HG02870 (cell line): ENCODE data around the gene ITGB2.
A peak's percentile ranks its signal among the peaks of the same experiment; 100 is the strongest.
"Not testable (repeated sequence)": the region's sequence is repeated elsewhere in the genome, so short reads cannot be mapped to it uniquely, and the experiment has no call there.

Experiments
- ATAC-seq: cut with Tn5 transposase; IDR thresholded peaks from one replicate; pipeline ENCODE4 v1.9.1; 2021; ENCODE audit warnings: mild to moderate bottlenecking, moderate library complexity; ENCODE audit not compliant: unreplicated experiment

Gene ITGB2

DNA sequence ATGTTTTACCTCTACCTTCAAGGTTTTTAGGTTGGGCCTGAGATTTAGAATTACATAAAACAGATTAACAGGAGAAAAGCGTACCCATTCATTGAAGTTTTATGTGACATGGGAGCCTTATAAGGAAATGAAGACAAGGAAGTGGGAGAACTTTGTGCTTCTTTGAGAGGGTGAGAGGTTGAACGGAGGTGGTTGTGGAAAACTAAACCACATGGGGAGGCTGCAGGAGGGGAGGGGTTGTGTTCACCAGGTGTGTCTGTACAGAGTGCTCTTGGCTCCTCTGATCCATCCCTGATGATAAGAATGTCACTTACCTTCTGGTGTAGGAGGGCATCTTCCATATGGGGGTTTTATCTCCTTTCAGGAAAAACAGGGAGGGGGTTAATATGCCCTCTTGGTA is 21.9 kb upstream of the ITGB2 start:
- ATAC-seq: no peak

DNA sequence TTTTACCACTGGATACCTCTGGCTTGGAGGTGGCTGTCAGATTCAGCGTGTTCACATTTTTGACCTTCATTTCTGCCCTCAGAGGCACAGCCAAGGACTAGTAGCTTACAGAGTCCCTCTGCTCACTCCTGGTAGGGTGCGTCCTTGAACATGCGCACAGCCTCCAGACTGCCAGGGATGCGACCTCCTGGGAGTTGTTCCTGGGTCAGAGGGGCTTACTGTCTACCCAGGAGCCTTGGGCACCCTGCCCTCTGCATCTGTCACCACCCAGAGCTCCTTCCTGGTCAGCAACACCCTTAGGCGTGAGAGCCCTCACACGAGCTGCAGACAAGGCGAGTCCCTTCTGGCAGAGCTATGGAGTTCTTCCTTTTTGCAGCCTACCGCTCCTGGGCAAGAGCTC is 20.9 kb upstream of the ITGB2 start:
- ATAC-seq: no peak

DNA sequence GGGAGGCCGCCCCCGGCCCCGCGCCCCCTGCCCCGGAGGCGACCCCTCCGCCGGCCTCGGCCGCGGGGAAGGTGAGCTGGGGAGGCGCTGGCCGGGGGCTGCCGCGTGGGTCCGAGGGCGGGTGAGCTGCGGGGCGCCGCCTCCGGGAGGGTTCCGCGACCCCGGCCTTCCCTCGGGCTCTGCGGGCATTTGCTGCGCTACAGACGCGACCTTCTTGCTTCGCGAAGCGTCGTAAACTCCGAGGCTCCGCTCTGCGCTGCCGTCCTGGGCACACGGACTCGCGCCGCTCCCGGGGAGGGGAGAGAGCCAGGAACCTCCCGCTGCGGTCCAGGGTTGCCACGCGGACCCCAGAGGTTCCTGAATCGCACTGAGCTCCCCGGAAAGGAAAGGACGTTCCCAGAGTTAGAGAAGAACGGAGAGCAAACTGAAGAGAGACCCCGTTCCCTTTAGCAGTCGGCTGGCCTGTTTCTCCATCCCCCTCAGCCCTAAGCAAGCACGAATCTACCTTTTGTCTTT is 19.5 kb upstream of the ITGB2 start:
- ATAC-seq: no peak

- peak; percentile 69 for ATAC-seq
Observed at GRCh38 chr21:44939532-44940115, 18.9 kb upstream of the ITGB2 start, which contains the start of gene SLX9. Gene SLX9 (plus strand): TSS chr21:44940029. CDS start chr21:44940058, 29 bp downstream.

DNA sequence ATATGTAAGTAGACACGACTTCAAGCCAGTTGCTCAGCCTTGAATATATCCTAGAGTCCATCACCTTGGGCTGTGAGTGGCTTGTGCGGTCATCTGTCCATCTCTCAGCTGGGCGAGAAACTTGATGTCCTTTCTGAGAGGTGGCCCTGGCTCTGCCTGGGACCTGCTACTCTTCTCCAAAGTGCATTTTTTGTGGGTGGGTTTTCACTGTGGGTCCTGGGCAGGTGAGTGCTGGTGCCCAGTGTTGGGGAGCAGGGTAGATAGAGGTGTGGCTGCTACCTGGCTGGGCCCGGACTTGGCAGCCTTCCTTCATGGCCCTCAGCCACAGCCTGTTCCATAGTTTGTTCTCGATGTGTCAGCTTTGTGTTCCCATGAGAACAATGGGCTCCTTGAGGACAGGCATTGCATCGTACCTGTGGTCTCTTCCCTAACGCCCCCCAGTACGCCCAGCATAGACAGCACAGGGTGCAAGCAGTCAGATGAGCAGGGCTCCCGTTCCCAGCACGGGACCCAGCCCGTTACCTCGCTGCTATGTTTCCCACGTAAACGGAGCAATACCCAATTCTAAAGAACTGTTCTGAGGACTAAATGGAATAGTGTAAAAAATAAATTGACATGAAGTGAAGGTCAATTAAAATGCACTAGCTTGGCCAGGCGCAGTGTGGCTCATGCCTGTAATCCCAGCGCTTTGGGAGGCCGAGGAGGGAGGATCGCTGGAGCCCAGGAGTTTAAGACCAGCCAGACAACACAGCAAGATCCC is 18.3 kb upstream of the ITGB2 start:
- ATAC-seq: no peak

DNA sequence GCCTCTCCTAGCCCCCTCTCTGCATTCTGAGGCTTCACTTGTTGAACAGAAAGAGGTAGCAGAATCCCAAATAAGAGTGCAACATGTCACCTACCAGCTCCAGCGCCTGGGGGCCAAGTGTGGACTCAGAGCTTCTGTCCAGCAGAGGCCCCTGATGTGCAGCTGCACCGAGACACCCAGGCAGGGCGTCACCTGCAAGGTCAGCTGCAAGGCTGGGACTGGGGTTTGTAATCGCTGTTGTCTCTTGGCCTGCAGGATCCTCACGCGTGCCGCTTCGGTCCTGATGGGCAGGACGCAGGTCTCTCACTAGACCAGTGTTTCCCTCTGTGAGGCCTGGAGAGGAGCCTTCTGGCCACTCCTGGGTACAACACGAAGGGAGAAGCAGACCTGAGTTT is 14.8 kb upstream of the ITGB2 start:
- ATAC-seq: no peak

- no peak for ATAC-seq
Observed at GRCh38 chr21:44934797-44935532, 14.3 kb upstream of the ITGB2 start.

DNA sequence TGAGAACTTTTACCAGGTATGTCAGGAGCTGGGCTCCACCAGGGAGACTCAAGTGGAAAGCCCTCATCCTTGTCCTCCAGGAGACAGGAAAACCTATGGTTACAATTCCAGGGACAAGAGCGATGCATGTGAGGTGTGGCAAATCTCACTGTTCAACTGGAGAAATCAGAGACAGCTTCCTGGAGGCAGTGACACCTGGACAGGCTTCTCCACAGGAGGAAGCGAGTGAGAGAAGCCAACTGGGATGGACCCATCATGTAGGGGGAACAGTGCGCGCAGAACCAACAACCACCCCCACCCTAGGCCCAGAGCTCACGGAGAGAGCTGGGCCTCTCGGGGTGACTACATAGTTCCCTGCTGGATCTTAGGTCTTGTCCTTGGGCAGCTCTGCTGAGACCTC is 13.6 kb upstream of the ITGB2 start:
- no peak for ATAC-seq

- ATAC-seq: no peak
Observed at GRCh38 chr21:44933918-44934260, 13.2 kb upstream of the ITGB2 start.

DNA sequence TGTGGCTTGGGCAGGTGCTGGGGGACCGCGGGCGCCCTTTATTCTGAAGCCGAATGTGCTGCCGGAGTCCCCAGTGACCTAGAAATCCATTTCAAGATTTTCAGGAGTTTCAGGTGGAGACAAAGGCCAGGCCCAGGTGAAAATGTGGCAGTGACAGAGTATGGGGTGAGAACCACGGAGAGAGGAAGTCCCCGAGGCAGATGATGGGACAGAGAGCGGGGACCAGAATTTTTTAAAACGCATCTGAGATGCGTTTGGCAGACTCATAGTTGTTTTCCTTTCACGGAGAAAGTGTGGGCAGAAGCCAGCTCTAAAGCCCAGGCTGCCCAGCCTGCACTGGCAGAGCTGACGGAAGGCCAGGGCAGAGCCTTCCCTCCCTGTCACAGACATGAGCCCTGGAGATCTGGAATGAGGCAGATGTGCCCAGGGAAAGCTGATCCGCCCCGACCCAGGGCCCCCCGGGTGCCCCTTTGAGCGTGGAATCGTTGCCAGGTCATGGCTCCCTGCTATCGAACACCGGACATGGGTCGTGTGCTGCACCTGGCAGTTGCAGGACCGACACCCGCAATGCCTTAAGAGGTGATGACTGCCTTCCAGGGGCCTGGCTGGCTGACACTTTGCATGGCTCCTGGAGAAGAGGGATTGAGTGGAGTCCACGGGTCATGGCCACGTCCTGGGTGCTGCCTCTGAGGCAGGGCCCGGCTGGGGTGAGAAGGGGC is 12.7 kb upstream of the ITGB2 start:
- ATAC-seq: no peak

GRCh38 chr21:44932408-44933181 is 11.9 kb upstream of the ITGB2 start:
- no peak for ATAC-seq

- ATAC-seq: no peak
Observed at GRCh38 chr21:44931501-44932407, 11.1 kb upstream of the ITGB2 start.

DNA sequence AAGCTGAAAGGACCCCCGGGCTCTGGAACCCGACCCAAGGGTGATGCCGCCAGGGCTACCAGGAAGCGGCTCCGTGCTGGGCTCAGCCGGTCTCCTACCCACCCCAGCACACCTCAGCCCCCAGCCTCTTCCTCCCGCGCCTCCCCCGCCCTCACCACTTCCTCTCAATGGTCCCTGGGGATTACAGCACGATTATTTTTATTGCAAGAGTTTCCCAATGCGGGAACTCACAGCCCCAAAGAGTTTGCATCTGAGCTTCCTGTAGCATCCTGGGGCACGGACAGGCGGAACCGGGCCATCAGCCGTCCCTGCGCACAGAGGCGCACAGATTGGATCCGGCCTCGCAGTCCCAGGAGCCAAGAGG is 10.4 kb upstream of the ITGB2 start:
- no peak for ATAC-seq

DNA sequence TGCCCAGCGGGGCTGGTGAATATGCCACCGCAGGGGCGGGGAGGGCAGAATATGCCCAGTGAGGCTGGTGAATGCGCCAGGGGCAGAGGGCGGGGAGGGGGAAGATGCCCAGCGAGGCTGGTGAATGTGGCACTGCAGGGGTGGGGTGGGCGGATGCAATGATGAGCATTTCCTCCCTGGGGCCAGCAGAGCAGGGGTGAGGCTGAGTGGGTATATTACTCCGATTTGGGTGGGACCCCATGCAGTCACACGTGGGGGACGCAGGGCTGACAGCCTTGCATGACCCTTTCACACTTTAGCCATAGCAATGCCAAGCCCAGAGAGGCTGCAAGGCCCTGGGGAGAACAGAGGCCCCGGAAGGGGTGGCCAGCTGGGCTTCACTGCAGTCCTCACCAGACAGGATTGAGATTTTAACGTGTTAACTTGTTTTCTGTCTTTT is 9.9 kb upstream of the ITGB2 start:
- no peak for ATAC-seq

GRCh38 chr21:44929799-44930542 is 9.3 kb upstream of the ITGB2 start:
- no peak for ATAC-seq

DNA sequence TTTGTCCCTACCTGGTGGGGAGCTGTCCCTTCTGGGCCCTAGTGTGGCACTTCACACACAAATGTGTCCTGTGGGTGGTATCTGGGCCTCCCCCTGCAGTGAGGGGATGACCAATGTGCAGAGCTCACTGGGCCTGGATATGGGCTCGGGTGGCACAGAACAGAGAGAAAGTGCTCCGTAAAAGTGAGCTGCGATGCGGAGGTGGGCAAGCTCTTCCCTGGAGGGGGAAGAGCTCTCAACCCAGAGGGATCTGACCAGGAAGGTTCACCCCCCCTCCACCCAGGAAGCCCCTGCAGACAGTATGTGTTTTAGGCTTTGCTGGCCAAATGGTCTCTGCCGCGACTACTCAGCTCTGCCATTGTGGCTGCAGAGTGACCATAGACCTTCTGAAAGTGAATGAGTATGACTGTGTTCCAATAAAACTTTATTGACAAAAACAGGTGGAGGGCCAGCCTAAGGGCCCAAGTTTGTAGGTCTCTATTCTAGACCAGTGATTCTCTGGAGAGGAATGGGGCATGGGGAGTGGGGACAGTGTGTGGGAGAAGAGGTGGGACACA is 8.6 kb upstream of the ITGB2 start:
- ATAC-seq: no peak

DNA sequence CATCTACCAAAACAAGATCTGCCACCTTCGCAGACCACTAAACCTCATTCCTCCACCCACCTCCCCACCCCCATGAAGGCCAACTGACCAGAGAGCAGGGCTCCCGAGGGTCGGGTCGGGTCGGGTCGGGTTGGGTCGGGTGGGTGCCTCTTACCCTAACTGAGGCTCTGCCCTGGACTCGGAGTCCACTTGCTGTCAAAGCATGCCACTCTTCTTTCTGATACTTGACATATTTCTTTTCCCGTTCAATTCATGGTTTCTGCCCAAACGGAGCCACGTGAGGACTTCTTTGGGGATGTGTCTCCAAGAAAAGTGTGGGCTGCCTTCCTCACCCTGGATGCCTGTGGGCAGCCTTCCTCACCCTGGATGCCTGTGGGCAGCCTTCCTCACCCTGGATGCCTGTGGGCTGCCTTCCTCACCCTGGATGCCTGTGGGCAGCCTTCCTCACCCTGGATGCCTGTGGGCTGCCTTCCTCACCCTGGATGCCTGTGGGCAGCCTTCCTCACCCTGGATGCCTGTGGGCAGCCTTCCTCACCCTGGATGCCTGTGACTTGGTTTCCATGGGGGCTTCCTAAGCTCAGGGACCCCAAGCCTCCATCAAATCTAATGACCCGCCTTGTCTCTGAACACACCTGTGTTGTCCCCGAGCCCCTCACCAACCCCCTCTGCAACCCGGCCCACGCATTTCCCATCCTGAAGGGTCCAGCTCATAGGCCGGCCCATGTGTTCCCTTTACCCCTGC is 8.0 kb upstream of the ITGB2 start:
- ATAC-seq: not testable (repeated sequence)
